Measurements from ENCODE around the gene E2F3.

E2F3 gene

DNA sequence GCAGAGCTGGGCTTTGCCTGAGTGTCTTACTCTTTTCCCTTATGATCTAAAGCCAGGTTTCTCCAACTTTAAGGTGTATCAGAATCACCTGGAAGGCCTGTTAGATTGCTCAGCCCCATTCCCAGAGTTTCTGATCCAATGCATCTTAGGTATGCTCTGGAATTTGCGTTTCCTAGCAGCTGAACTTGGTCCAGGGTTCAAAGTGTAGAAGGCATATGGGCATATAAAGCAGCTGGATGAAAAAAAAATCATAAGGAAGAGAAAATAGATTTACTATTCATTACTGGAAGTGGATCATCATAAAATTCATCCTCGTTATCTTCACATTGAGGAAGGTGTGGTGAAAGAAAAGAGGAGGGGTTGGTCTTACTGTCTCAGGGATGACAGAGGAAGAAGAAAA, 75.8 kb downstream of the E2F3 start:
- ChIA-PET POLR2A (no interaction called here), CTCF (no interaction called here)
- no peaks in the 10 kb centered on the region for H3K9me3 ChIP-seq (ENCODE audit: control insufficient read depth, insufficient read depth, low read depth, low read length)
- no peak overlapping the region for H3K4me3 ChIP-seq (ENCODE audit: low read depth, low read length)
- H3K4me1 ChIP-seq (ENCODE audit: control insufficient read depth, insufficient read depth, low read length): no peaks in the 10 kb centered on the region
- H3K27ac ChIP-seq (ENCODE audit: extremely low read depth, low read depth, low read length): no peak overlapping the region
- peaks cover 8 to 53% of the 10 kb centered on the region in 2 experiments; a peak in 2 of 3 replicates for H3K36me3 ChIP-seq (ENCODE audit: control insufficient read depth in 2 of 2, insufficient read depth in 1 of 2, low read length in 2 of 2)
- TF ChIP-seq ZFP37 (tag by site-specific recombination; IDR thresholded peaks at IDR 0.05) (no peak), ZNF202 (tag by site-specific recombination; IDR thresholded peaks at IDR 0.05; ENCODE audit: borderline replicate concordance) (no peak), ZNF248 (tag by site-specific recombination; IDR thresholded peaks at IDR 0.05) (no peak), REPIN1 (tag by site-specific recombination; IDR thresholded peaks at IDR 0.05; ENCODE audit: low read depth) (no peak), ZNF426 (tag by site-specific recombination; IDR thresholded peaks at IDR 0.05) (no peak), ZNF239 (tag by site-specific recombination; IDR thresholded peaks at IDR 0.05) (no peak)
- TF ChIP-seq, protein P1, sequence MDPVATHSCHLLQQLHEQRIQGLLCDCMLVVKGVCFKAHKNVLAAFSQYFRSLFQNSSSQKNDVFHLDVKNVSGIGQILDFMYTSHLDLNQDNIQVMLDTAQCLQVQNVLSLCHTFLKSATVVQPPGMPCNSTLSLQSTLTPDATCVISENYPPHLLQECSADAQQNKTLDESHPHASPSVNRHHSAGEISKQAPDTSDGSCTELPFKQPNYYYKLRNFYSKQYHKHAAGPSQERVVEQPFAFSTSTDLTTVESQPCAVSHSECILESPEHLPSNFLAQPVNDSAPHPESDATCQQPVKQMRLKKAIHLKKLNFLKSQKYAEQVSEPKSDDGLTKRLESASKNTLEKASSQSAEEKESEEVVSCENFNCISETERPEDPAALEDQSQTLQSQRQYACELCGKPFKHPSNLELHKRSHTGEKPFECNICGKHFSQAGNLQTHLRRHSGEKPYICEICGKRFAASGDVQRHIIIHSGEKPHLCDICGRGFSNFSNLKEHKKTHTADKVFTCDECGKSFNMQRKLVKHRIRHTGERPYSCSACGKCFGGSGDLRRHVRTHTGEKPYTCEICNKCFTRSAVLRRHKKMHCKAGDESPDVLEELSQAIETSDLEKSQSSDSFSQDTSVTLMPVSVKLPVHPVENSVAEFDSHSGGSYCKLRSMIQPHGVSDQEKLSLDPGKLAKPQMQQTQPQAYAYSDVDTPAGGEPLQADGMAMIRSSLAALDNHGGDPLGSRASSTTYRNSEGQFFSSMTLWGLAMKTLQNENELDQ (tag by site-specific recombination; IDR thresholded peaks at IDR 0.05; ENCODE audit: low read depth): no peak
- TF ChIP-seq, protein P2, sequence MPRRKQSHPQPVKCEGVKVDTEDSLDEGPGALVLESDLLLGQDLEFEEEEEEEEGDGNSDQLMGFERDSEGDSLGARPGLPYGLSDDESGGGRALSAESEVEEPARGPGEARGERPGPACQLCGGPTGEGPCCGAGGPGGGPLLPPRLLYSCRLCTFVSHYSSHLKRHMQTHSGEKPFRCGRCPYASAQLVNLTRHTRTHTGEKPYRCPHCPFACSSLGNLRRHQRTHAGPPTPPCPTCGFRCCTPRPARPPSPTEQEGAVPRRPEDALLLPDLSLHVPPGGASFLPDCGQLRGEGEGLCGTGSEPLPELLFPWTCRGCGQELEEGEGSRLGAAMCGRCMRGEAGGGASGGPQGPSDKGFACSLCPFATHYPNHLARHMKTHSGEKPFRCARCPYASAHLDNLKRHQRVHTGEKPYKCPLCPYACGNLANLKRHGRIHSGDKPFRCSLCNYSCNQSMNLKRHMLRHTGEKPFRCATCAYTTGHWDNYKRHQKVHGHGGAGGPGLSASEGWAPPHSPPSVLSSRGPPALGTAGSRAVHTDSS (tag by site-specific recombination; IDR thresholded peaks at IDR 0.05): no peak

DNA sequence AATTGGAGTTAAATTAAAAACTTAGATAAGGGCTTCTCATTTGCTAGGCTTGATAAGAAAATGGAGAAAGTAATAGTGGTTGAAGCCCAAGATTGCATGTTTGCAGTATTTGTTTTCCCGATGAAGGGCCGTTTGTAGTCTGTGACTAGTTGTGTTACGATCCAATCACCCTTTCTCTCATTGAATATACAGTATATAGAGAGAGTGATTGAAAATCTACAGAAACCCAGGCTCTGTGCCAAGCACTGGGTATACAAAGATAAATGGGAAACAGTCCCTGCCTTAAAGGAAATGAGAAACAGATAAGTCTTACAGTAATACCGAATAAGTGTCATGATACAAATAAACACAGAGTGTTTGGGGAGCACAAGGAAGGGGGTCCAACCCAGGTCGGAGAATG, 77.4 kb downstream of the E2F3 start:
- ChIA-PET CTCF (interaction anchor here (0.7 kb wide), 1 partner anchor 193 kb away, joined by 4 read pairs; no protein-coding TSS in a partner anchor), POLR2A (no interaction called here)

More for the DNA sequence above, 77.4 kb downstream of the E2F3 start:
- Histone ChIP-seq H3K9me3 (ENCODE audit: control insufficient read depth, insufficient read depth, low read depth, low read length) (no peaks in the 10 kb centered on the region), H3K36me3 (ENCODE audit: control insufficient read depth in 2 of 2, insufficient read depth in 1 of 2, low read length in 2 of 2) (peaks cover 18 to 66% of the 10 kb centered on the region in 2 experiments; a peak in 2 of 3 replicates), H3K27ac (ENCODE audit: extremely low read depth, low read depth, low read length) (no peak overlapping the region), H3K4me3 (ENCODE audit: low read depth, low read length) (no peak overlapping the region), H3K4me1 (ENCODE audit: control insufficient read depth, insufficient read depth, low read length) (no peaks in the 10 kb centered on the region)
- TF ChIP-seq, protein P3, sequence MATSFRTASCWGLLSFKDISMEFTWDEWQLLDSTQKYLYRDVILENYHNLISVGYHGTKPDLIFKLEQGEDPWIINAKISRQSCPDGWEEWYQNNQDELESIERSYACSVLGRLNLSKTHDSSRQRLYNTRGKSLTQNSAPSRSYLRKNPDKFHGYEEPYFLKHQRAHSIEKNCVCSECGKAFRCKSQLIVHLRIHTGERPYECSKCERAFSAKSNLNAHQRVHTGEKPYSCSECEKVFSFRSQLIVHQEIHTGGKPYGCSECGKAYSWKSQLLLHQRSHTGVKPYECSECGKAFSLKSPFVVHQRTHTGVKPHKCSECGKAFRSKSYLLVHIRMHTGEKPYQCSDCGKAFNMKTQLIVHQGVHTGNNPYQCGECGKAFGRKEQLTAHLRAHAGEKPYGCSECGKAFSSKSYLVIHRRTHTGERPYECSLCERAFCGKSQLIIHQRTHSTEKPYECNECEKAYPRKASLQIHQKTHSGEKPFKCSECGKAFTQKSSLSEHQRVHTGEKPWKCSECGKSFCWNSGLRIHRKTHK (tag by site-specific recombination; IDR thresholded peaks at IDR 0.05): no peak
- TF ChIP-seq, protein P4, sequence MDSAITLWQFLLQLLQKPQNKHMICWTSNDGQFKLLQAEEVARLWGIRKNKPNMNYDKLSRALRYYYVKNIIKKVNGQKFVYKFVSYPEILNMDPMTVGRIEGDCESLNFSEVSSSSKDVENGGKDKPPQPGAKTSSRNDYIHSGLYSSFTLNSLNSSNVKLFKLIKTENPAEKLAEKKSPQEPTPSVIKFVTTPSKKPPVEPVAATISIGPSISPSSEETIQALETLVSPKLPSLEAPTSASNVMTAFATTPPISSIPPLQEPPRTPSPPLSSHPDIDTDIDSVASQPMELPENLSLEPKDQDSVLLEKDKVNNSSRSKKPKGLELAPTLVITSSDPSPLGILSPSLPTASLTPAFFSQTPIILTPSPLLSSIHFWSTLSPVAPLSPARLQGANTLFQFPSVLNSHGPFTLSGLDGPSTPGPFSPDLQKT (IDR thresholded peaks at IDR 0.05; ENCODE audit: borderline replicate concordance, low read depth, low read length): no peak
- TF ChIP-seq, protein P5, sequence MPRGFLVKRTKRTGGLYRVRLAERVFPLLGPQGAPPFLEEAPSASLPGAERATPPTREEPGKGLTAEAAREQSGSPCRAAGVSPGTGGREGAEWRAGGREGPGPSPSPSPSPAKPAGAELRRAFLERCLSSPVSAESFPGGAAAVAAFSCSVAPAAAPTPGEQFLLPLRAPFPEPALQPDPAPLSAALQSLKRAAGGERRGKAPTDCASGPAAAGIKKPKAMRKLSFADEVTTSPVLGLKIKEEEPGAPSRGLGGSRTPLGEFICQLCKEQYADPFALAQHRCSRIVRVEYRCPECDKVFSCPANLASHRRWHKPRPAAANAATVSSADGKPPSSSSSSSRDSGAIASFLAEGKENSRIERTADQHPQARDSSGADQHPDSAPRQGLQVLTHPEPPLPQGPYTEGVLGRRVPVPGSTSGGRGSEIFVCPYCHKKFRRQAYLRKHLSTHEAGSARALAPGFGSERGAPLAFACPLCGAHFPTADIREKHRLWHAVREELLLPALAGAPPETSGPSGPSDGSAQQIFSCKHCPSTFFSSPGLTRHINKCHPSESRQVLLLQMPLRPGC (tag by site-specific recombination; IDR thresholded peaks at IDR 0.05): no peak
- TF ChIP-seq REPIN1 (tag by site-specific recombination; IDR thresholded peaks at IDR 0.05; ENCODE audit: low read depth) (no peak), ZBTB17 (tag by site-specific recombination; IDR thresholded peaks at IDR 0.05) (no peak), GLI2 (tag by site-specific recombination; IDR thresholded peaks at IDR 0.05; ENCODE audit: borderline replicate concordance, low read depth) (no peak), BCL11B (tag by site-specific recombination; IDR thresholded peaks at IDR 0.05; ENCODE audit: low read depth) (no peak), ZBTB7A (tag by site-specific recombination; IDR thresholded peaks at IDR 0.05; ENCODE audit: low read depth) (no peak), ZNF677 (tag by site-specific recombination; IDR thresholded peaks at IDR 0.05) (no peak)
- TF ChIP-seq, protein P6, sequence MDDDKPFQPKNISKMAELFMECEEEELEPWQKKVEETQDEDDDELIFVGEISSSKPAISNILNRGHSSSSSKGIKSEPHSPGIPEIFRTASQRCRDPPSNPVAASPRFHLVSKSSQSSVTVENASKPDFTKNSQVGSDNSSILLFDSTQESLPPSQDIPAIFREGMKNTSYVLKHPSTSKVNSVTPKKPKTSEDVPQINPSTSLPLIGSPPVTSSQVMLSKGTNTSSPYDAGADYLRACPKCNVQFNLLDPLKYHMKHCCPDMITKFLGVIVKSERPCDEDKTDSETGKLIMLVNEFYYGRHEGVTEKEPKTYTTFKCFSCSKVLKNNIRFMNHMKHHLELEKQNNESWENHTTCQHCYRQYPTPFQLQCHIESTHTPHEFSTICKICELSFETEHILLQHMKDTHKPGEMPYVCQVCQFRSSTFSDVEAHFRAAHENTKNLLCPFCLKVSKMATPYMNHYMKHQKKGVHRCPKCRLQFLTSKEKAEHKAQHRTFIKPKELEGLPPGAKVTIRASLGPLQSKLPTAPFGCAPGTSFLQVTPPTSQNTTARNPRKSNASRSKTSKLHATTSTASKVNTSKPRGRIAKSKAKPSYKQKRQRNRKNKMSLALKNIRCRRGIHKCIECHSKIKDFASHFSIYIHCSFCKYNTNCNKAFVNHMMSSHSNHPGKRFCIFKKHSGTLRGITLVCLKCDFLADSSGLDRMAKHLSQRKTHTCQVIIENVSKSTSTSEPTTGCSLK (tag by site-specific recombination; IDR thresholded peaks at IDR 0.05): no peak
- TF ChIP-seq, protein P7, sequence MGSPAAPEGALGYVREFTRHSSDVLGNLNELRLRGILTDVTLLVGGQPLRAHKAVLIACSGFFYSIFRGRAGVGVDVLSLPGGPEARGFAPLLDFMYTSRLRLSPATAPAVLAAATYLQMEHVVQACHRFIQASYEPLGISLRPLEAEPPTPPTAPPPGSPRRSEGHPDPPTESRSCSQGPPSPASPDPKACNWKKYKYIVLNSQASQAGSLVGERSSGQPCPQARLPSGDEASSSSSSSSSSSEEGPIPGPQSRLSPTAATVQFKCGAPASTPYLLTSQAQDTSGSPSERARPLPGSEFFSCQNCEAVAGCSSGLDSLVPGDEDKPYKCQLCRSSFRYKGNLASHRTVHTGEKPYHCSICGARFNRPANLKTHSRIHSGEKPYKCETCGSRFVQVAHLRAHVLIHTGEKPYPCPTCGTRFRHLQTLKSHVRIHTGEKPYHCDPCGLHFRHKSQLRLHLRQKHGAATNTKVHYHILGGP (tag by site-specific recombination; IDR thresholded peaks at IDR 0.05): no peak
